ENCODE results near the gene SHC3.

The SHC3 gene

GRCh38 chr9:89183146-89183545, 4.5 kb upstream of the SHC3 start:
- DNase-seq: no peak

- no peak for DNase-seq
Observed at GRCh38 chr9:89182369-89182768, 3.8 kb upstream of the SHC3 start.

- peak; percentile 6 to 10 for DNase-seq
Observed at GRCh38 chr9:89179895-89180734, 1.5 kb upstream of the SHC3 start.

GRCh38 chr9:89179540-89179894, 899 bp upstream of the SHC3 start:
- no peak for DNase-seq

GRCh38 chr9:89178830-89179539, 367 bp upstream of the SHC3 start:
- DNase-seq: no peak

GRCh38 chr9:89177012-89177943, 1.3 kb downstream of the SHC3 start:
- no peak for DNase-seq

GRCh38 chr9:89175828-89176261, 2.8 kb downstream of the SHC3 start:
- DNase-seq: no peak

- DNase-seq: no peak
Observed at GRCh38 chr9:89174291-89174690, 4.3 kb downstream of the SHC3 start.

- DNase-seq: no peak
Observed at GRCh38 chr9:89173072-89173471, 5.5 kb downstream of the SHC3 start.

GRCh38 chr9:89172398-89172797, 6.2 kb downstream of the SHC3 start:
- DNase-seq: no peak

- no peak for DNase-seq
Observed at GRCh38 chr9:89171693-89172092, 6.9 kb downstream of the SHC3 start.

- no peak for DNase-seq
Observed at GRCh38 chr9:89171231-89171630, 7.4 kb downstream of the SHC3 start.

GRCh38 chr9:89168901-89169813, 9.5 kb downstream of the SHC3 start:
- DNase-seq: no peak

GRCh38 chr9:89167788-89168187, 10.8 kb downstream of the SHC3 start:
- DNase-seq: no peak

- no peak for DNase-seq
Observed at GRCh38 chr9:89166852-89167251, 11.8 kb downstream of the SHC3 start.

- no peak for DNase-seq
Observed at GRCh38 chr9:89165880-89166279, 12.7 kb downstream of the SHC3 start.

GRCh38 chr9:89165341-89165740, 13.3 kb downstream of the SHC3 start:
- DNase-seq: no peak

GRCh38 chr9:89161221-89161620, 17.4 kb downstream of the SHC3 start:
- DNase-seq: no peak

- DNase-seq: no peak
Observed at GRCh38 chr9:89160806-89161205, 17.8 kb downstream of the SHC3 start.

- DNase-seq: peak; percentile 5 to 15
Observed at GRCh38 chr9:89154651-89155336, 23.8 kb downstream of the SHC3 start.

GRCh38 chr9:89154218-89154617, 24.4 kb downstream of the SHC3 start:
- DNase-seq: no peak

Data from CD4-positive, alpha-beta T cell treated with Interleukin-1 beta for 1 hour (primary cell).